ENCODE data around the gene JUND.

Gene JUND

GRCh38 chr19:18289471-18290301 lies 8.3 kb upstream of the JUND start:
- no peak for DNase-seq (ENCODE audit: low read depth)
- TF ChIP-seq CTCF (IDR thresholded peaks at IDR 0.05; ENCODE audit: low read length, missing control alignments), result no peak
- H3K4me3 ChIP-seq (replicated peaks; ENCODE audit: low read depth, low read length), result no peak overlapping the region

- TF ChIP-seq CTCF (IDR thresholded peaks at IDR 0.05; ENCODE audit: low read length, missing control alignments), result no peak
- no peak overlapping the region for H3K4me3 ChIP-seq (replicated peaks; ENCODE audit: low read depth, low read length)
- no peak for DNase-seq (ENCODE audit: low read depth)
Measured at GRCh38 chr19:18287836-18288772, 6.7 kb upstream of the JUND start.

GRCh38 chr19:18286973-18287635 lies 5.7 kb upstream of the JUND start:
- no peak overlapping the region for H3K4me3 ChIP-seq (replicated peaks; ENCODE audit: low read depth, low read length)
- TF ChIP-seq CTCF (IDR thresholded peaks at IDR 0.05; ENCODE audit: low read length, missing control alignments), result no peak
- no peak for DNase-seq (ENCODE audit: low read depth)

GRCh38 chr19:18284712-18285360 lies 3.4 kb upstream of the JUND start:
- TF ChIP-seq CTCF (IDR thresholded peaks at IDR 0.05; ENCODE audit: low read length, missing control alignments), result no peak
- no peak for DNase-seq (ENCODE audit: low read depth)
- no peak overlapping the region for H3K4me3 ChIP-seq (replicated peaks; ENCODE audit: low read depth, low read length)

- no peak for TF ChIP-seq CTCF (IDR thresholded peaks at IDR 0.05; ENCODE audit: low read length, missing control alignments)
- H3K4me3 ChIP-seq (replicated peaks; ENCODE audit: low read depth, low read length), result no peak overlapping the region
- no peak for DNase-seq (ENCODE audit: low read depth)
Measured at GRCh38 chr19:18283338-18283737, 1.9 kb upstream of the JUND start.

- TF ChIP-seq CTCF (IDR thresholded peaks at IDR 0.05; ENCODE audit: low read length, missing control alignments), result no peak
- H3K4me3 ChIP-seq (replicated peaks; ENCODE audit: low read depth, low read length), result no peak overlapping the region
- DNase-seq (ENCODE audit: low read depth), result no peak
Measured at GRCh38 chr19:18282788-18283141, 1.3 kb upstream of the JUND start.
